Activated naive CD8-positive, alpha-beta T cell treated with anti-CD3 and anti-CD28 coated beads, Interleukin-2, amount 10 ng/mL, durations not matched to agents 7 days and 5 days (primary cell): Measurements from ENCODE around the gene G0S2. TPM values are rescaled to one million over a fixed set of nuclear protein-coding genes. Genes with fewer than 3 reads are reported as not detected.

Experiments used
- ATAC-seq: fragments of 150-1000 bp; cut with Tn5 transposase; one replicate; pipeline ENCODE4 v1.10.0; 2021; ENCODE audit warnings: low read depth, moderate library complexity
- POLR2A ChIA-PET: fragments of 350-600 bp; sonication (Branson Sonifier 250); formaldehyde crosslinking; loops from one replicate; lab custom pipeline; 2021; ENCODE audit warnings: antibody characterized with exemption; lab: Charles Lee
- DNase-seq: peaks from one replicate; pipeline ENCODE4 v3.0.0; 2021
- H3K27ac Mint-ChIP-seq: one replicate; pipeline ENCODE4 v1.8.0; 2022; ENCODE audit warnings: mild to moderate bottlenecking, mixed read lengths
- H3K27me3 Mint-ChIP-seq: one replicate; pipeline ENCODE4 v1.8.0; 2022; ENCODE audit warnings: mild to moderate bottlenecking, moderate library complexity, mixed read lengths
- H3K36me3 Mint-ChIP-seq: one replicate; pipeline ENCODE4 v1.8.0; 2021; ENCODE audit warnings: mild to moderate bottlenecking, mixed read lengths
- H3K4me1 Mint-ChIP-seq: one replicate; pipeline ENCODE4 v1.8.0; 2021; ENCODE audit warnings: mixed read lengths
- H3K4me3 Mint-ChIP-seq: one replicate; pipeline ENCODE4 v1.8.0; 2022; ENCODE audit warnings: mild to moderate bottlenecking, moderate library complexity, mixed read lengths
- H3K9me3 Mint-ChIP-seq: one replicate; pipeline ENCODE4 v1.8.0; 2021; ENCODE audit warnings: mixed read lengths
- total RNA-seq, 2 experiments: library from RNA; stranded (reverse); gene quantifications; one replicate each; pipeline ENCODE4 v1.2.3, GENCODE V29; 2021

G0S2 gene, protein sequence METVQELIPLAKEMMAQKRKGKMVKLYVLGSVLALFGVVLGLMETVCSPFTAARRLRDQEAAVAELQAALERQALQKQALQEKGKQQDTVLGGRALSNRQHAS
- total RNA-seq: under 1 TPM; 0.37 to 0.47 TPM

- H3K9me3 Mint-ChIP-seq: no peaks in the 10 kb centered on the region
- DNase-seq (peak; percentile 60), ATAC-seq (peak; percentile 53)
- POLR2A ChIA-PET: interaction anchor here (0.8 to 1.6 kb wide), 3 partner anchors 11 to 67 kb away, joined by 3 to 4 read pairs (median 3); no protein-coding TSS in a partner anchor
- peaks cover 2% of the 10 kb centered on the region for H3K36me3 Mint-ChIP-seq
- peaks cover 42% of the 10 kb centered on the region for H3K4me1 Mint-ChIP-seq
- peaks cover 47% of the 10 kb centered on the region for H3K27me3 Mint-ChIP-seq
- H3K4me3 Mint-ChIP-seq: peak within 1 kb of the TSS; percentile 76
- peak within 1 kb of the TSS; percentile 15 for H3K27ac Mint-ChIP-seq
Measured at GRCh38 chr1:209674957-209675564, at the start of gene G0S2. TSS of gene G0S2 (plus strand) at chr1:209675412. CDS start at chr1:209675685, 273 bp downstream.

- POLR2A ChIA-PET: no interaction called here
- no peak overlapping the region for H3K27ac Mint-ChIP-seq
Measured at GRCh38 chr1:209625791-209626285, 49.4 kb upstream of the G0S2 start.

GRCh38 chr1:209626346-209627026 is 48.7 kb upstream of the G0S2 start:
- H3K27me3 Mint-ChIP-seq: peaks cover 7% of the 10 kb centered on the region
- H3K4me3 Mint-ChIP-seq: no peak overlapping the region
- POLR2A ChIA-PET: no interaction called here
- ATAC-seq: no peak
- peaks cover 2% of the 10 kb centered on the region for H3K4me1 Mint-ChIP-seq
- H3K9me3 Mint-ChIP-seq: no peaks in the 10 kb centered on the region
- no peak for DNase-seq
- H3K36me3 Mint-ChIP-seq: no peaks in the 10 kb centered on the region
- H3K27ac Mint-ChIP-seq: no peak overlapping the region

More at GRCh38 chr1:209625791-209626285, 49.4 kb upstream of the G0S2 start:
- Mint-ChIP-seq H3K36me3 (no peaks in the 10 kb centered on the region), H3K4me3 (no peak overlapping the region), H3K9me3 (no peaks in the 10 kb centered on the region), H3K4me1 (peaks cover 2% of the 10 kb centered on the region), H3K27me3 (peaks cover 7% of the 10 kb centered on the region)
- DNase-seq (no peak), ATAC-seq (no peak)

DNA sequence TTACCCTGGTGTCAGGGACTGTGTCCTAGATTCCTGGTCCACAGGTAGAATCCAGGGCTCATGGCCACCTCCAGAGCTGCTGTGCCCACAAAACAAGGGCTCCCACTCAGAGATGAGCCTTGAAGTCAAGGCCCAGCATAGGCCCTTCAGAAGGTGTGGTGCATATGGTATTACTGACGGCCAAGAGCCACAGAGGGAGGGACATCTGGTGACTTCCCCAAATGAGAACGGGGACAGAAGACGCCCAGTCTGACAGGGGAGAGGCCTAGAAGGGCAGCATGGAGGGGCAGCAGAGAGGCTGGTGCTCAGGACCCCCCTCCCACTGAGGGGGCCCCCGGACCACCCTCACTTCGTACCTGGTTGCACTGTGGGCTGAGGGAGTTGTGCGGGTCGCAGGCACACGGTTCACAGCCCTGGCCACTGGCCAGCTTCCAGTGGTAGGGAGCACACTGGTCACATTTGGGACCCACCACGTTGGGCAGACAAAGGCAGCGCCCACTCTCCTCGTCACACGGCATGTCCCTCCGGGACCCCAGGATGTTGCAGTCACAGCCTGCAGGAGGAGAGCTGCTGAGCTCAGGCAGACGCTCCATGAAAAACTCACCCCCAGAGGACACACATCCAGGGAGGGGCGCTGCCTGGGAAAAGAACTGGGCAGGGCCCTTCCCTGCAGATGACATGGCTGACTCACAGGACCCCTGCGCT is 48.0 kb upstream of the G0S2 start:
- no peaks in the 10 kb centered on the region for H3K9me3 Mint-ChIP-seq
- H3K36me3 Mint-ChIP-seq: no peaks in the 10 kb centered on the region
- H3K27ac Mint-ChIP-seq: no peak overlapping the region
- peaks cover 2% of the 10 kb centered on the region for H3K4me1 Mint-ChIP-seq
- ATAC-seq (no peak), DNase-seq (peak; percentile 41)
- POLR2A ChIA-PET: interaction anchor here (0.8 kb wide), 1 partner anchor 25 kb away, joined by 3 read pairs; no protein-coding TSS in a partner anchor
- H3K4me3 Mint-ChIP-seq: no peak overlapping the region
- peaks cover 7% of the 10 kb centered on the region for H3K27me3 Mint-ChIP-seq

- ATAC-seq: peak; percentile 88
- POLR2A ChIA-PET: interaction anchor here (0.8 kb wide), 1 partner anchor 26 kb away, joined by 3 read pairs; no protein-coding TSS in a partner anchor
- H3K4me3 Mint-ChIP-seq: no peak overlapping the region
- H3K27me3 Mint-ChIP-seq: peaks cover 7% of the 10 kb centered on the region
- H3K36me3 Mint-ChIP-seq: no peaks in the 10 kb centered on the region
- no peaks in the 10 kb centered on the region for H3K9me3 Mint-ChIP-seq
- H3K27ac Mint-ChIP-seq: no peak overlapping the region
- peak; percentile 87 for DNase-seq
- peaks cover 2% of the 10 kb centered on the region for H3K4me1 Mint-ChIP-seq
Measured at GRCh38 chr1:209627732-209628196, 47.4 kb upstream of the G0S2 start.

DNA sequence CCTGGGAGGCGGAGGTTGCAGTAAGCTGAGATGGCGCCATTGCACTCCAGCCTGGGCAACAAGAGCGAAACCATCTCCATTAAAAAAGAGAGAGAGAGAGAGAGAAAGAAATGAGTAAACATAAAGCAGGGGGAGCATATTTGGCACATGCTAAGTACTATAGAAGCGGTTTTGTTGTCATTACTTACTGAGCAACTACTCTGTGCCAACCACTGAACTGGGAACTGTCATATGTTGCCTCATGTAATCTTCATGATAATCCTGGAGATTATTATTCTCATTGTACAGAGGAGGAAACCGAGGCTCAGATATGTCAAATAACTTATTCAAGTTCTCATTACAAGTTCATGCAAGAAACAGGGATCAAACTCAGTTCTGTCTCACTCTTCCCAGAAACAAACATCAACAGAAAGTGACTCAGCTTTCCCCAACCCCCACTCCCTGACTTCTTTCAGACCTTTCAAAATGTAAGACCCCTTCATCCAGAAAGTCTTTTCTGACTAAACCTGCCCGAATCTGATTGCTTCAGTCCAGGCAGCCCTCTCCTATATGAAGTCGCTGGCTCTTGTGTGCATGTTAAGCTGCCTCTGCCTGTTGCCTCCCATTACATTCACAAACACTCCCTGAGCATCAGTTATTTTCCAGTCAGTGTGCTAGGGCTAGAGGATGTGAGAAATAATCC is 46.5 kb upstream of the G0S2 start:
- Mint-ChIP-seq H3K27me3 (peaks cover 6% of the 10 kb centered on the region), H3K27ac (no peak overlapping the region), H3K9me3 (no peaks in the 10 kb centered on the region), H3K4me3 (no peak overlapping the region), H3K4me1 (peaks cover 2% of the 10 kb centered on the region), H3K36me3 (no peaks in the 10 kb centered on the region)
- ATAC-seq (no peak), DNase-seq (no peak)
- POLR2A ChIA-PET: no interaction called here

DNA sequence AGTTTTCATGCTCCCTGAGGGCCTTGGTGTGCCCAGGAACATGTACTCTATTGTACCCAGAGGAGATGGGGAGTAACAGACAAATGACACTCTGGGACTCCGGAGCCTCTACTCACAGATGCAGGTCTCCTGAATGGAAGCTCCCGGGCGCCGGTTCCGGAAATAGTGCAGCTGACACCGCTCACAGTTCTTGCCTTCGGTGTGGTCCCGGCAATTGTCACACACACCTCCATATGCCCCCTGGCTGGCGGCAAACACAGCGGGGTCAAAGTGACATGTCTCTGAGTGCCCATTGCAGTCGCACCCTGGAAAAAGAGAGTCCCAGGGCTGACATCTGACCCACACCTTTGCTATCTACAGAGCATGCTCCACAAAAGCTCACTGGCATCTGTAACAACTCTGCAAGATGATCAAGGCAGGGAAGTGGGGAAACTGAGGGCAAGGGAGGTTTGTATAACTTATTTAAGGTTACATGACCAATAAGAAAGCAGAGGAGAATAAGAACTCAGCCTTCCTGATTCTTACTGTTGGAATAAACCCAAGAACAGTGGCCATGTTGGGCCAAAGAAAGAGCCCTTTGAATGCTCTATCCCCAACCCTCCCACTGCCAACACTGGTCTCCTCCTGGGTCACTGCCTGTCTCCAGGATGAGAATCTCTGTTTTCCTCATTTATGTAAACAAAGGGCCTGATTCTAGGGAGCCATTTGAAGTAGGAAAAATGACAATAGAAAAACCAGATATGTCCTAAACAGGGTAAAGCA is 45.4 kb upstream of the G0S2 start:
- ATAC-seq (no peak), DNase-seq (no peak)
- no peak overlapping the region for H3K4me3 Mint-ChIP-seq

GRCh38 chr1:209630383-209631225 is 44.6 kb upstream of the G0S2 start:
- H3K4me1 Mint-ChIP-seq: peaks cover 8% of the 10 kb centered on the region
- no peaks in the 10 kb centered on the region for H3K36me3 Mint-ChIP-seq
- no peak overlapping the region for H3K27ac Mint-ChIP-seq
- peaks cover 3% of the 10 kb centered on the region for H3K27me3 Mint-ChIP-seq
- H3K4me3 Mint-ChIP-seq: no peak overlapping the region
- ATAC-seq (no peak), DNase-seq (no peak)
- no peaks in the 10 kb centered on the region for H3K9me3 Mint-ChIP-seq
- POLR2A ChIA-PET: interaction anchor here (0.8 kb wide), 1 partner anchor 40 kb away, joined by 3 read pairs; no protein-coding TSS in a partner anchor

More for the DNA sequence above, 45.4 kb upstream of the G0S2 start:
- Mint-ChIP-seq H3K27ac (no peak overlapping the region), H3K9me3 (no peaks in the 10 kb centered on the region), H3K4me1 (peaks cover 3% of the 10 kb centered on the region), H3K36me3 (no peaks in the 10 kb centered on the region), H3K27me3 (peaks cover 3% of the 10 kb centered on the region)
- POLR2A ChIA-PET: no interaction called here

DNA sequence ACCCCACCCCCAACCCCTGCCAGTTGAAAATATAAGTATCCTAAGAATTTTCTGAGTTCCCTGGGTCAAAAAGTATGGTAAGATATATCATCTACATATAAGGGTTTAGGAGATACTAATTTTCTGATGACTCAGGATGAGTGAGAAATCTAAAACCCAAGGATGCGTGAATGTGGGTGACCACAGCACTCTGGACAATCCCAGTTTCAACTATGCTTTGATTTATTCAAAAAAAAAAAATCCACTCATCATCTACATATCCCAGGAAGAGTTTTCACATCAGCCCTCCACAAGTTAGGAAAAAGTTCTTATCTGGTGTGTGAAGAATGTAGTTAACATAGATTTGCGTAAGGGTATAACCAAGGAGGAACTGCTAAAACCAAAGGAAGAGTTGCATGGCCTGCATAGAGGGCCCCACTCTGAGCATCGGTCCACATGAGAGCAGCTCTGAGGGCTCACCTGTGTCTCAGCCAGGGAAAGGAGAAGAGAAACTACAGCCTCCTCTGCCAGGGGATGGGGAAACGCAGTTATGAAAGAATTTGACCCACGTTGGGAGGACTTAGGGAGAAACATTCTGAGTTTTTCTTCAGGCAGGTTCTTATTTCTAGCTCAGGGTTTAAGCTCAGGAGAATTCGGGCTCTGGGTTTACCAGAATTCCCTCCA is 41.7 kb upstream of the G0S2 start:
- Mint-ChIP-seq H3K4me3 (no peak overlapping the region), H3K27ac (no peak overlapping the region), H3K36me3 (no peaks in the 10 kb centered on the region), H3K9me3 (no peaks in the 10 kb centered on the region), H3K27me3 (peaks cover under 1% of the 10 kb centered on the region), H3K4me1 (peaks cover 6% of the 10 kb centered on the region)
- ATAC-seq (no peak), DNase-seq (no peak)
- POLR2A ChIA-PET: no interaction called here

DNA sequence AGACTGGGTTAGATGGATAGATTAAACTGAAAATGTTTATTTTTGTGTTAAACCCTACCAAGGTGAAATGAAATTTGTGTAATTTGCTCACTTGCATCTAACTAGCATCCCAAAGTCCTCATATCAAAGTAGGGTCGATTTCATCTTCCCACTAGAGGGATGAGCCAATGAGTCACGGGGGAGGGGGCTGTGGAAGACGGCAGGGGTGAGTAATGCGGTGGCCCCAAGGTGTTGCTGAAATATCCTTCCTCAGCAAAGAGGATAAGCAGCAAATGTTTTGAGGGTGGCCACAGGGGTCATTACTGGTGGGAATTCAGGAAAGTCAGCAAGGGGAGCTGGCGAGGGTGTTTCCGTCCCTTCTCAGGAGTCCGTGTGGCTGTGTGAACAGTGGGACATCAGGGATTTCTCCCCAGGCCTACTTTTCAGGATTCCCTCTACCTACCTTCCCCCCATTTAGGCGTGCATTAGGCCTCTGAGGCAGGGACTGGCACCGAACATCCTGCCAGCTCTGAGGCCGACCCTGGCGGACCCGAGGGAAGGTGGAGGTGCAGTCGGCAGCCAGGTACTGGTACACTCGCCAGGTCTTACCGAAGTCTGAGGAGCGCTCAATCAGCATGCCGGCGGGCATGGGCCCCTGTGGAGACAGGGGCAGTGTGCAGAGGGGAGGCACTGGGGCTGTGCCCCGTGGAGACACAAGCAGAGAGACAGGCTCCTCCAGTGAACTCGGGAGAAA is 41.0 kb upstream of the G0S2 start:
- ATAC-seq (no peak), DNase-seq (no peak)
- peaks cover 6% of the 10 kb centered on the region for H3K4me1 Mint-ChIP-seq
- peaks cover 3% of the 10 kb centered on the region for H3K27me3 Mint-ChIP-seq
- no peak overlapping the region for H3K4me3 Mint-ChIP-seq
- no peak overlapping the region for H3K27ac Mint-ChIP-seq
- no peaks in the 10 kb centered on the region for H3K36me3 Mint-ChIP-seq
- no peaks in the 10 kb centered on the region for H3K9me3 Mint-ChIP-seq
- POLR2A ChIA-PET: no interaction called here

- Mint-ChIP-seq H3K9me3 (no peaks in the 10 kb centered on the region), H3K4me1 (peaks cover 6% of the 10 kb centered on the region), H3K27ac (no peak overlapping the region), H3K36me3 (no peaks in the 10 kb centered on the region), H3K4me3 (no peak overlapping the region), H3K27me3 (peaks cover 3% of the 10 kb centered on the region)
- POLR2A ChIA-PET: interaction anchor here (0.9 kb wide), 1 partner anchor 35 kb away, joined by 3 read pairs; no protein-coding TSS in a partner anchor
- ATAC-seq (no peak), DNase-seq (no peak)
Measured at GRCh38 chr1:209635850-209636249, 39.4 kb upstream of the G0S2 start.
